GM19023 (cell line): ENCODE results near the gene LHFPL3.

Source experiments
- ATAC-seq: cut with Tn5 transposase; IDR thresholded peaks from one replicate; pipeline ENCODE4 v1.9.1; 2021; ENCODE audit warnings: mild to moderate bottlenecking, moderate library complexity; ENCODE audit not compliant: unreplicated experiment

The LHFPL3 gene

DNA sequence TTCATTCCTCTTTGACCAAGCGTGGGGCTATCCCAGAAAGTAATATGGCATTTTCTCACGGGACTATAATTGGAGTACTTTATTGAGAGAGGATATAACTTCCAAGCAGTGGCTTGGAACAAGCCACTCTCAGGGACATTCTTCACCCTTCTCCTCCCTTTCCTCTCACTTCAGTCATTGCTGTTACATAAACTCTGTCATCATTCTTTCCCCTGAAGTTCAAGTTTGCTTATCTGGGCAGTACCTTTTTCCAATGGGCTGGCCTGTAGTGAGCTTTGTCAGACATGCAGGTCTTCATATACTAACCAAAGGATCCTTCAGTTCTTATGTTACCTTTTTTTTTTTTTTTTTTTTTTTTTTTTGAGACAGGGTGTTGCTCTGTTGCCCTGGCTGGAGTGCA is 626.9 kb downstream of the LHFPL3 start:
- ATAC-seq, result no peak
